Epidermal melanocyte (primary cell): ENCODE measurements around the gene TBX1.
"Not testable (repeated sequence)": the region's sequence is repeated elsewhere in the genome, so short reads cannot be mapped to it uniquely, and the experiment has no call there.

Experiments used
- DNase-seq: peaks from one replicate; pipeline ENCODE4 v3.0.0; 2011; ENCODE audit warnings: low spot score; ENCODE audit not compliant: insufficient read length

TBX1 gene

GRCh38 chr22:19723232-19723982 is 37.2 kb upstream of the TBX1 start, which contains the start of gene GP1BB:
TSS of gene GP1BB (plus strand) at chr22:19723539. CDS start at chr22:19723570, 31 bp downstream.
- no peak for DNase-seq

DNA sequence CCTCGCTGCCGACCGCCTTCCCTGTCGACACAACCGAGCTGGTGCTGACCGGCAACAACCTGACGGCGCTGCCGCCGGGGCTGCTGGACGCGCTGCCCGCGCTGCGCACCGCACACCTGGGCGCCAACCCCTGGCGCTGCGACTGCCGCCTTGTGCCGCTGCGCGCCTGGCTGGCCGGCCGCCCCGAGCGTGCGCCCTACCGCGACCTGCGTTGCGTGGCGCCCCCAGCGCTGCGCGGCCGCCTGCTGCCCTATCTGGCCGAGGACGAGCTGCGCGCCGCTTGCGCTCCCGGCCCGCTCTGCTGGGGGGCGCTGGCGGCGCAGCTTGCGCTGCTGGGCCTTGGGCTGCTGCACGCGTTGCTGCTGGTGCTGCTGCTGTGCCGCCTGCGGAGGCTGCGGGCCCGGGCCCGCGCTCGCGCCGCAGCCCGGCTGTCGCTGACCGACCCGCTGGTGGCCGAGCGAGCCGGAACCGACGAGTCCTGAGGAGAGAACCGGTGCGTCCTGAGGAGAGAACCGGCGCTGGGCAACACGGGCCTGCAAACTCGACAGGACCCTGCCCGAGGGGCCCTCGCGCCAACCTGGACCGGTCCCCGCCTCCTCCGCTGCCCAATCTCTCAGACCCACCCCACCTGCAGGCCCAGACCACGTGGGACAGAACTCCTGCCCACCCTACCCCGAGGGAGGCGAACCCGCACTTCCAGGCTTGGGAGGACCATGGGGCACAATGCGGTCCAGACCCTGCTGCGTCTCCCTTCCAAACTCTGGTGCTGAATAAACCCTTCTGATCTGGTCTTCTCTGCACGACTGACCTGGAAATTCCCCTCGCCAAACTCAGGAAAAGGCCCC is 36.4 kb upstream of the TBX1 start:
- no peak for DNase-seq

- DNase-seq, result no peak
Observed at GRCh38 chr22:19724927-19725661, 35.5 kb upstream of the TBX1 start.

DNA sequence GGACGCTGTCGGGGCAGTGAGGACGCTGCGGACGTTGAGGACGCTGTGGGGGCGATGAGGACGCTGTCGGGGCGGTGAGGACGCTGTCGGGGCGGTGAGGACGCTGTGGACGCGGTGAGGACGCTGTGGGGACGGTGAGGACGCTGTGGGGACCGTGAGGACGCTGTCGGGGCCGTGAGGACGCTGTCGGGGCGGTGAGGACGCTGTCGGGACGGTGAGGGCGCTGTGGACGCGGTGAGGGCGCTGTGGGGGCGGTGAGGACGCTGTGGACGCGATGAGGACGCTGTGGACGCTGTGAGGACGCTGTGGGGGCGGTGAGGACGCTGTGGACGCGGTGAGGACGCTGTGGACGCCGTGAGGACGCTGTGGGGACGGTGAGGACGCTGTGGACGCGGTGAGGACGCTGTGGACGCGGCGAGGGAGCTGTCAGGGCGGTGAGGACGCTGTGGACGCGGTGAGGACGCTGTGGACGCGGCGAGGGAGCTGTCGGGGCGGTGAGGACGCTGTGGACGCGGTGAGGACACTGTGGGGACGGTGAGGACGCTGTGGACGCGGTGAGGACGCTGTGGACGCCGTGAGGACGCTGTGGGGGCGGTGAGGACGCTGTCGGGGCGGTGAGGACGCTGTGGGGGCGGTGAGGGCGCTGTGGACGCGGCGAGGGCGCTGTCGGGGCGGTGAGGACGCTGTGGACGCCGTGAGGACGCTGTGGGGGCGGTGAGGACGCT is 34.4 kb upstream of the TBX1 start:
- not testable (repeated sequence) for DNase-seq

DNA sequence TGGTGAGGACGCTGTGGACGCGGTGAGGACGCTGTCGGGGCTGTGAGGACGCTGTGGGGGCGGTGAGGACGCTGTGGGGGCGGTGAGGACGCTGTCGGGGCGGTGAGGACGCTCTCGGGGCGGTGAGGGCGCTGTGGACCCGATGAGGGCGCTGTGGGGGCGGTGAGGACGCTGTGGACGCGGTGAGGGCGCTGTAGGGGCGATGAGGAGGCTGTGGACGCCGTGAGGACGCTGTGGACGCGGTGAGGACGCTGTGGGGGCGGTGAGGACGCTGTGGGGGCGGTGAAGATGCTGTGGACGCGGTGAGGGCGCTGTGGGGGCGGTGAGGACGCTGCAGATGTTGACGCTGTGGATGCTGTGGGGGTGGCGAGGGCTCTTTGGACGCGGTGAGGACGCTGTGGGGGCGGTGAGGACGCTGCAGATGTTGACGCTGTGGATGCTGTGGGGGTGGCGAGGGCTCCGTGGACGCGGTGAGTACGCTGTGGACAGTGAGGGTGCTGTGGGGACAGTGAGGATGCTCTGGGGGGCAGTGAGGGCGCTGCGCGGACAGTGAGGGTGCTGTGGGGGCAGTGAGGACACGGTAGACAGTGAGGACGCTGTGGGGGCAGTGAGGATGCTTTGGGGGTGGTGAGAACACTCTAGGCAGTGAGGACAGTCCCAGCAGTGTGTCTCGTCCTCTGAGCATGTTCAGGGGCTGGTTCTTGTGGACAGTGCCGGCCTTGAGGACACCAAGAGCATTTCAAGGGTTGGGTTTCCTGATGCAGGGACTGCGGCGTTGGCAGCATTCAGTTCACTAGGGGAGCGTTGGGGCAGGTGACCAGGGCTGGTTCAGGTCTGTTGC is 33.0 kb upstream of the TBX1 start:
- no peak for DNase-seq

GRCh38 chr22:19728271-19728670 is 32.3 kb upstream of the TBX1 start:
- no peak for DNase-seq

- DNase-seq, result no peak
Observed at GRCh38 chr22:19728836-19729235, 31.7 kb upstream of the TBX1 start.

GRCh38 chr22:19729507-19729906 is 31.1 kb upstream of the TBX1 start:
- DNase-seq, result no peak

DNA sequence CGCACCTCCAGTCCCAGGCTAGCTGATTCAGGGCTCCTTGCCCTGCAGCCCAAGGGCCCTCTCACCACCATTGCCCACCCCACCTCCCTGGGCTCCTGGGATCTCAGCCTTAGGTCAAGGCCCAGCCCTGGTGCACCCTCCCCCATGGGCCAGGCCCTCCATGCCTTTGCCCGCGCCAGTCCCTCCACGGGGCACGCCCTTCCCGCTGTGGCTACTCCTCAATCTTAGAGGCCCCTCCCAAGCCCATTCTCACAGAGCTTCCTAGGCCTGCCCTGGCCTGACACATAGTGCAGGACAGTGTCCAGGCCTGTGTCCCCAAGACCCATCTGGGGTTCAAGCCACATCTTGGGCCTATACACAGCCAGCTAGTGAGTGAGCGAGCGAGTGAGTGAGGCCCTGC is 30.4 kb upstream of the TBX1 start:
- no peak for DNase-seq

- peak; percentile 92 for DNase-seq
Observed at GRCh38 chr22:19730655-19731360, 29.8 kb upstream of the TBX1 start.

- no peak for DNase-seq
Observed at GRCh38 chr22:19731361-19732135, 29.0 kb upstream of the TBX1 start.

GRCh38 chr22:19732403-19733113 is 28.0 kb upstream of the TBX1 start:
- DNase-seq, result no peak

DNA sequence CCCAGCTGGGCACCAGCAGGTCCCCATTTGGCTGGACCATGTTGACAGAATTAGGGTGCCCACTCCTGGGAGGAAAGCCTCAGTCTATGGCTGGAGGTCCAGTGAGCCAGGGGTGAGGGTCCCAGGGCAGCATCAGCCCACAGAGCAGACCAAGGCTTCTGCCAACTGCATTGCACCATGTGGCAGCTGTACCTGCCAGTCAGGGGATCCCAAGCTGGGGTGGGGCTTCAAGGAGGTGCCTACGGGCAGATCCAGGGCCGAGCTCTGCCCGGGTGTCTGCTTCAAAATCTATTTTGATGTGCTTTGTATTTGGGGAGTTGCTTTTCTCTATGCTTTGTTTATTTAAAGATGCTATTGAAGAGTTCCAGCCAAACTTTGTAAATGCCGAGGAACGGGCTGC is 26.8 kb upstream of the TBX1 start:
- DNase-seq, result no peak

DNA sequence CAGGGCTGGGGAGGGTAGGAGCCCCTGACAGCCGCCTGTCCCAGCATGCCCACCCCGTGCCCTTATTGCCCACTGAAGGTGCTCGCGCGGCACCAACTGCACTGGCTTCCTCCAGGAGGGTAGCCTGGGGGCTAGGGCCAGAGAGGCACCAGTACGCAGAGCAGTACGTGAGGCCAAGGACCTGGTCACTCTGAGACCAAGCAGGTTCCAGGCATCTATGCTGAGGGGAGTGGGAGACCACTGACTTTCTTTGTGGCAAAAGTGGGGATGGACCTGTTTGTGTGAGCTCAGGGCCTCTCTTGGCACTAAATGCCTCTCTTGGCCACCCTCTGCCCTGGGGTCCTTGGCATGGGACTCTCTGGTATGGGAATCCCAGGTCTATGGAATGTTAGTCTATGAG is 26.4 kb upstream of the TBX1 start:
- no peak for DNase-seq

DNA sequence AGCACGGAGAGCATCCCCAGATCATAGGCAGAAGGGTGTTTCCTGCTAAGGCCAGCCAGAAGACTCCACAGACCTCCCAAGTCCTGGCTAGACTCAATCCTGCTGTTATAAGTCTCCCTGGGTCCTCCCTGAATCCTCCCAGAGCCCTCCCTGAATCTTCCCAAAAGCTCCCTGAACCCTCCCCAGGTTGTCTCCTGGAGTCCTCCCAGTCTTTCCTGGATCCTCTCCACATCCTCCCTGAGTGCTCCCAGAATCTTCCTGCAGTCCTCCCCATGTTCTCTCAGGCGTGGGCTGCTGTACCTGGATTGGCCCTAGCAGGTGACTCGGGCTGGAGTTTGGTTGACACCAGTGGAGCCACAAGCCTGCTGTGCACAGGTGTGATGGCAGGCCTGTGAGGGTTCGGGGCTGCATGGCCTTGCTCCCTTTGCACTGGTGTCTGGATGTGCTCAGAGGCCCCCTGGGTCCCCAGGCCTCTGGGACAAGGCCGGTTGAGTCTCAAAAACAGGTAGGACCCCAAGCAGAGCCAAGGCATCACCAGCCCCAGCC is 25.7 kb upstream of the TBX1 start:
- no peak for DNase-seq

DNA sequence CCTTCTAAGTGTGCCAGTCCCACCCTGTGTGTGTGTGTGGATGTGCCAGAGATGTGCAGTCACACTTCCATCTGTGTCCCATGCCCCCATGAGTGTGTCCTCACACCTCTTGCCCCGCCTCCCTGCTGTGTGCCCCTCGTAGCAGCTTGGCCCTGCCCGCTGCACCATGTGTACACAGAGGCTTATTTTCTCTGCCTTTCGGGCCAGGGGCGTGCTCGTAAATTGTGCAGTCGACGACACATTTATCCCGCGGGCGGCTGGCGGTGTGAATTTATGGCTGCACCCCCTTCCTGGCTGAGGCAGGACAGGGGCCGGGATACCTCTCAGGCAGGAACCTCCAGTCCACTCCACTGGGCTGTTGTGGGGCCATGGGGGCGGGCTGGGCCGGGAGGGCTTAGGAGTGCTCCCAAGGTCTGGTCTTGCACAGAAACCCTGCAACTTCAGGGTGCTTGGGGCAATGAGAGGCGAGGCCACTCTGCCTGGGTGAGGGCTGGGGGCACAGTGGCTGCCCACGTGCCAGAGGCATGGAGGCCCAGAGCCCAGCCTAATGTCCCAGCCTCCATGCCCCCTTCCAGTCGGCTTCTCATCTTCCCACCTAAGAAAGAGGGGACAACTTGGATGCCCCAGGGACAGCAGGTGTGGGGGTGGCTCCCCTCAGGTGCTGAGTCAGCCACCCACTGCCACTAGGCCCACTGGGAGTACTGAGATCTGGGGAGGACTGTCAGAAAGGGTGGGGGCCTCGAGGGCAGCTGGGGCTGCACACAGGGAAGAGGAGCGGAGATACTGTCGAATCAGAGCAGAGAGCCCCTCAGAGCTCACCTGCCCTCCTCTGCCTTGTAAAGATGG is 24.7 kb upstream of the TBX1 start:
- DNase-seq, result no peak
